ENCODE data around the gene CDC7. TPM values are rescaled to one million over a fixed set of nuclear protein-coding genes. Genes with fewer than 3 reads are reported as not detected.

The CDC7 gene
- total RNA-seq, 1 experiment from 2014 or later: 49.9 TPM

DNA sequence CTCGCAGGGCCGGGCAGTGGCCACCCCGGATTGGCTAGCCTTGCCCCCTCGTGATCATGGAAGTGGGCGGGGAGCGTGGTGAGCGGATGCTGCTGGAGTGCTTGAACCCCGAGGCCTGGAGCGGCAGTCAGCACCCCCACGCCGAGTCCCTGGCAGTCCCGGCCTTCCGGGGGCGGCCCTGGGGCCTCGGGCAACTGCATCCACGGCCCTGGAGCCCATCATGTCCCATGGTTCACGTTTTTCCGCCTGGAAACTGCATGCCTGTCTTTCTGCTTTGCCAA lies 45.6 kb downstream of the CDC7 start (continued):
- TF ChIP-seq STAT6 (CRISPR knock-in tag; conservative IDR thresholded peaks at IDR 0.05; ENCODE audit: low read depth) (no peak), ZSCAN18 (CRISPR knock-in tag; IDR thresholded peaks at IDR 0.05) (no peak), GABPB1 (CRISPR knock-in tag; IDR thresholded peaks at IDR 0.05) (no peak)

- Mint-ChIP-seq H3K4me1 (peaks cover 7% of the 10 kb centered on the region), H3K27me3 (ENCODE audit: low read depth) (no peaks in the 10 kb centered on the region), H3K4me3 (no peak overlapping the region), H3K9me3 (peaks cover 3% of the 10 kb centered on the region; the same call in 1 of the 2 replicates), H3K36me3 (no peaks in the 10 kb centered on the region), H3K27ac (no peak overlapping the region)
- DNase-seq (ENCODE audit: low spot score): no peak
- CTCF ChIA-PET: no interaction called here
- POLR2A ChIA-PET: interaction anchor here (0.7 kb wide), 1 partner anchor 148 kb away, joined by 3 read pairs; no protein-coding TSS in a partner anchor
- TF ChIP-seq NFYB (CRISPR knock-in tag; conservative IDR thresholded peaks at IDR 0.05; ENCODE audit: low read depth) (no peak), SMAD4 (CRISPR knock-in tag; IDR thresholded peaks at IDR 0.05) (no peak), HMGA2 (CRISPR knock-in tag; IDR thresholded peaks at IDR 0.05) (no peak), MYBL2 (CRISPR knock-in tag; IDR thresholded peaks at IDR 0.05) (no peak), STAT6 (CRISPR knock-in tag; conservative IDR thresholded peaks at IDR 0.05; ENCODE audit: low read depth) (no peak), ZNF263 (CRISPR knock-in tag; IDR thresholded peaks at IDR 0.05; ENCODE audit: low read depth) (no peak), EMX1 (CRISPR knock-in tag; IDR thresholded peaks at IDR 0.05) (no peak), RORB (CRISPR knock-in tag; IDR thresholded peaks at IDR 0.05) (no peak), ZNF512 (CRISPR knock-in tag; IDR thresholded peaks at IDR 0.05; ENCODE audit: borderline replicate concordance) (no peak), ETV6 (CRISPR knock-in tag; IDR thresholded peaks at IDR 0.05) (no peak)
- ATAC-seq: peak; percentile 41; the same call in 1 of the 2 replicates
Measured at GRCh38 chr1:91546876-91547275, 46.2 kb downstream of the CDC7 start.

- Mint-ChIP-seq H3K4me1 (peaks cover 7% of the 10 kb centered on the region), H3K27ac (no peak overlapping the region), H3K27me3 (ENCODE audit: low read depth) (no peaks in the 10 kb centered on the region), H3K36me3 (no peaks in the 10 kb centered on the region), H3K9me3 (peaks cover 3% of the 10 kb centered on the region; the same call in 1 of the 2 replicates), H3K4me3 (no peak overlapping the region)
- ATAC-seq (no peak), DNase-seq (ENCODE audit: low spot score) (no peak)
- POLR2A ChIA-PET: no interaction called here
- CTCF ChIA-PET: no interaction called here
- TF ChIP-seq ETV6 (CRISPR knock-in tag; IDR thresholded peaks at IDR 0.05): no peak
- TF ChIP-seq ZNF512 (CRISPR knock-in tag; IDR thresholded peaks at IDR 0.05; ENCODE audit: borderline replicate concordance): no peak
- no peak for TF ChIP-seq ZBTB21 (CRISPR knock-in tag; IDR thresholded peaks at IDR 0.05; ENCODE audit: borderline replicate concordance)
- TF ChIP-seq EMX1 (CRISPR knock-in tag; IDR thresholded peaks at IDR 0.05): no peak
- no peak for TF ChIP-seq HMGXB4 (CRISPR knock-in tag; IDR thresholded peaks at IDR 0.05)
- no peak for TF ChIP-seq SMAD4 (CRISPR knock-in tag; IDR thresholded peaks at IDR 0.05)
- no peak for TF ChIP-seq GTF2I (CRISPR knock-in tag; conservative IDR thresholded peaks at IDR 0.05)
- TF ChIP-seq ATF6 (CRISPR knock-in tag; IDR thresholded peaks at IDR 0.05): no peak
Measured at GRCh38 chr1:91548376-91549040, 47.9 kb downstream of the CDC7 start.

Measured in WTC11 (cell line).